Fibroblast of lung (primary cell): ENCODE measurements around the gene HTR7. TPM values are rescaled to one million over a fixed set of nuclear protein-coding genes. Genes with fewer than 3 reads are reported as not detected.
A peak's percentile ranks its signal among the peaks of the same experiment; 100 is the strongest.

Source experiments
- DNase-seq, 2 donors: peaks; one replicate each; pipeline versions ENCODE4 v3.0.0 to v3.0.0-alpha.2; 2010; ENCODE audit warnings: low read depth in 2 of 2
- H2AFZ ChIP-seq: 2 replicates; pipeline ENCODE4 v1.5.1; 2012; ENCODE audit warnings: low read length, control low read depth, inconsistent platforms
- H3K27ac ChIP-seq: 2 replicates; pipeline ENCODE4 v1.5.1; 2011; ENCODE audit warnings: low read length, control low read depth; ENCODE audit not compliant: insufficient read depth
- H3K27me3 ChIP-seq: 2 replicates; pipeline ENCODE4 v1.5.1; 2011; ENCODE audit warnings: mild to moderate bottlenecking, low read length; ENCODE audit not compliant: control insufficient read depth, insufficient read depth
- H3K36me3 ChIP-seq: 2 replicates; pipeline ENCODE4 v1.5.1; 2011; ENCODE audit warnings: low read length; ENCODE audit not compliant: control insufficient read depth, insufficient read depth
- H3K4me1 ChIP-seq: 2 replicates; pipeline ENCODE4 v1.5.1; 2011; ENCODE audit warnings: low read length; ENCODE audit not compliant: control insufficient read depth, insufficient read depth; ENCODE audit errors: extremely low read depth
- H3K4me2 ChIP-seq: 2 replicates; pipeline ENCODE4 v1.5.1; 2011; ENCODE audit warnings: low read length, control low read depth; ENCODE audit not compliant: insufficient read depth; ENCODE audit errors: extremely low read depth
- H3K4me3 ChIP-seq, 4 experiments: fragments of 200-600 bp in 1 of 4; sonication (generic) in 1 of 4; replicated peaks in 1 of 4; 2 replicates each; pipeline ENCODE4 v1.5.1; 2011 to 2016; ENCODE audit warnings: low read length in 4 of 4, low read depth in 3 of 4, mild to moderate bottlenecking in 3 of 4, control low read depth in 2 of 4, inconsistent platforms in 1 of 4, mixed read lengths in 1 of 4; ENCODE audit not compliant: insufficient read depth in 1 of 4; ENCODE audit errors: control extremely low read depth in 1 of 4
- H3K79me2 ChIP-seq: 2 replicates; pipeline ENCODE4 v1.5.1; 2012; ENCODE audit warnings: mild to moderate bottlenecking, low read length, inconsistent platforms; ENCODE audit not compliant: control insufficient read depth, insufficient read depth
- H3K9ac ChIP-seq: 2 replicates; pipeline ENCODE4 v1.5.1; 2011; ENCODE audit warnings: mild to moderate bottlenecking, low read length, control low read depth; ENCODE audit not compliant: insufficient read depth
- H3K9me3 ChIP-seq: 2 replicates; pipeline ENCODE4 v1.5.1; 2012; ENCODE audit warnings: low read depth, low read length; ENCODE audit not compliant: control insufficient read depth, insufficient read depth
- H4K20me1 ChIP-seq: 2 replicates; pipeline ENCODE4 v1.5.1; 2011; ENCODE audit warnings: low read length; ENCODE audit not compliant: control insufficient read depth, insufficient read depth; ENCODE audit errors: extremely low read depth
- EZH2 ChIP-seq: IDR thresholded peaks from 2 replicates; pipeline ENCODE4 v1.5.1; 2012; ENCODE audit warnings: low read length, control low read depth, mild to moderate bottlenecking; ENCODE audit errors: missing control alignments
- polyA plus RNA-seq, 2 donors: library from polyadenylated mRNA; depleted of rRNA in 1 of 2; stranded (reverse) in 1 of 2; unstranded in 1 of 2; fragments of >200 nt; gene quantifications; 2 replicates each; pipeline ENCODE4 v1.2.1, GENCODE V29; 2011 to 2012; ENCODE audit warnings: missing spikeins in 1 of 2
- total RNA-seq: library from RNA; depleted of rRNA; stranded (reverse); fragments of >200 nt; gene quantifications from 2 replicates; pipeline ENCODE4 v1.2.1, GENCODE V29; 2014
- TF ChIP-seq, protein P1 (sequence below), 2 donors: IDR thresholded peaks in 1 of 2; conservative IDR thresholded peaks in 1 of 2; 1 replicate in 1 of 2; 2 replicates in 1 of 2; pipeline ENCODE4 v1.5.1; 2011 to 2012; ENCODE audit warnings: low read length in 2 of 2, control low read depth in 1 of 2, inconsistent platforms in 1 of 2, low read depth in 1 of 2, mild to moderate bottlenecking in 1 of 2

The HTR7 gene
- total and polyA plus RNA-seq, 2 donors (not counting 1 experiment from before 2014, with no cell fraction given): 0.83 to 1.3 TPM

GRCh38 chr10:90788199-90788491 lies 69.7 kb downstream of the HTR7 start:
- H3K79me2 ChIP-seq: no peaks in the 10 kb centered on the region
- H2AFZ ChIP-seq: no peak overlapping the region
- no peak overlapping the region for H3K4me2 ChIP-seq
- H3K27ac ChIP-seq: no peak overlapping the region
- H3K9ac ChIP-seq: no peak overlapping the region
- no peak overlapping the region for H3K4me3 ChIP-seq
- no peaks in the 10 kb centered on the region for H3K27me3 ChIP-seq
- no peak for DNase-seq
- no peaks in the 10 kb centered on the region for H3K36me3 ChIP-seq
- no peaks in the 10 kb centered on the region for H4K20me1 ChIP-seq
- no peaks in the 10 kb centered on the region for H3K9me3 ChIP-seq
- no peaks in the 10 kb centered on the region for H3K4me1 ChIP-seq
- TF ChIP-seq, protein P1, sequence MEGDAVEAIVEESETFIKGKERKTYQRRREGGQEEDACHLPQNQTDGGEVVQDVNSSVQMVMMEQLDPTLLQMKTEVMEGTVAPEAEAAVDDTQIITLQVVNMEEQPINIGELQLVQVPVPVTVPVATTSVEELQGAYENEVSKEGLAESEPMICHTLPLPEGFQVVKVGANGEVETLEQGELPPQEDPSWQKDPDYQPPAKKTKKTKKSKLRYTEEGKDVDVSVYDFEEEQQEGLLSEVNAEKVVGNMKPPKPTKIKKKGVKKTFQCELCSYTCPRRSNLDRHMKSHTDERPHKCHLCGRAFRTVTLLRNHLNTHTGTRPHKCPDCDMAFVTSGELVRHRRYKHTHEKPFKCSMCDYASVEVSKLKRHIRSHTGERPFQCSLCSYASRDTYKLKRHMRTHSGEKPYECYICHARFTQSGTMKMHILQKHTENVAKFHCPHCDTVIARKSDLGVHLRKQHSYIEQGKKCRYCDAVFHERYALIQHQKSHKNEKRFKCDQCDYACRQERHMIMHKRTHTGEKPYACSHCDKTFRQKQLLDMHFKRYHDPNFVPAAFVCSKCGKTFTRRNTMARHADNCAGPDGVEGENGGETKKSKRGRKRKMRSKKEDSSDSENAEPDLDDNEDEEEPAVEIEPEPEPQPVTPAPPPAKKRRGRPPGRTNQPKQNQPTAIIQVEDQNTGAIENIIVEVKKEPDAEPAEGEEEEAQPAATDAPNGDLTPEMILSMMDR (conservative IDR thresholded peaks at IDR 0.05 in 1 of 2, IDR thresholded peaks at IDR 0.05 in 1 of 2; ENCODE audit: low read depth in 1 of 2, low read length in 2 of 2): no peak
- TF ChIP-seq EZH2: no peak

DNA sequence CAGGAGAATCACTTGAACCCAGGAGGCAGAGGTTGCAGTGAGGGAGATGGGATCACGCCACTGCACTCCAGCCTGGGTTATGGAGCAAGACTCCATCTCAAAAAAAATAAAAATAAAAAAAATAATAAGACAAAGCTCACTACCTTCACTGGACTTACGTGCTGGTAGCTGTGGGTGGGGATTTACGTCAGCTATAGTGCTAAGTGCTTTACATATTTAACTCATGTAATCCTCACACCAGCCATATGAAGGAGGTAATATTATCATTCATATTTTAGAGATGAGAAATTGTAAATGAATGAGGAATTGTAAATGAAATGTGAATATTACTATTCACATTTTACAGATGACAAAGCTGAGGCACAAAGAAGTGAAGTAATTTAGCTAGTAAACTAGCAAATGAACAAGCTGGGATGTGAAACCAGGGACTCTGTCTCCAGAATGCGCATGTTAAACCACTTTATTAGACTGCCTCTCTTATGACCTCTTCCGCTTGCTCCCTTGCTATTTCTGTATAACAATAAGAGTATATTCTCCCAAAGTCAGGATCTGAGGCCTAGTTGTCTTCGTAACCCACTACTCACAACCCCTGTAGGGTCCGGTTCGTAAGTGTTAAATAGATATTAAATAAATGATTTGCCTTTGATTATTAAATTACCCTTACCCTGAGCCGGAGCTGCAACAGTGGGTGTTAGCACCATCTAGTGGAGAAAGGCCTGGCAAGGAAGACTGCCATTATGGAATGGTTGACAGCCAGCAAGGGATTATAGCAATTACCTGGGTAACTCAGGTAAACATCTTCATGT lies 70.2 kb downstream of the HTR7 start:
- Histone ChIP-seq H3K27me3 (no peaks in the 10 kb centered on the region), H3K9ac (no peak overlapping the region), H3K9me3 (no peaks in the 10 kb centered on the region), H3K27ac (no peak overlapping the region), H4K20me1 (no peaks in the 10 kb centered on the region), H3K4me3 (no peak overlapping the region), H3K4me1 (no peaks in the 10 kb centered on the region), H2AFZ (no peak overlapping the region), H3K79me2 (no peaks in the 10 kb centered on the region), H3K4me2 (no peak overlapping the region), H3K36me3 (no peaks in the 10 kb centered on the region)
- no peak for TF ChIP-seq EZH2
- TF ChIP-seq, protein P1 (conservative IDR thresholded peaks at IDR 0.05 in 1 of 2, IDR thresholded peaks at IDR 0.05 in 1 of 2; ENCODE audit: low read depth in 1 of 2, low read length in 2 of 2): peak; percentile 92 to 97
- peak; percentile 24 to 57 for DNase-seq

- no peaks in the 10 kb centered on the region for H3K36me3 ChIP-seq
- no peak overlapping the region for H3K9ac ChIP-seq
- no peaks in the 10 kb centered on the region for H4K20me1 ChIP-seq
- H3K79me2 ChIP-seq: no peaks in the 10 kb centered on the region
- no peak overlapping the region for H2AFZ ChIP-seq
- H3K27ac ChIP-seq: no peak overlapping the region
- no peak overlapping the region for H3K4me3 ChIP-seq
- no peak for TF ChIP-seq EZH2
- TF ChIP-seq, protein P1 (conservative IDR thresholded peaks at IDR 0.05 in 1 of 2, IDR thresholded peaks at IDR 0.05 in 1 of 2; ENCODE audit: low read depth in 1 of 2, low read length in 2 of 2): no peak
- H3K4me1 ChIP-seq: no peaks in the 10 kb centered on the region
- no peak overlapping the region for H3K4me2 ChIP-seq
- no peak for DNase-seq
- H3K27me3 ChIP-seq: no peaks in the 10 kb centered on the region
- H3K9me3 ChIP-seq: no peaks in the 10 kb centered on the region
These were observed 72.1 kb downstream of the HTR7 start for GRCh38 chr10:90785782-90786181.
